HG02798 (cell line): ENCODE measurements around the gene KAT5.
"Not testable (repeated sequence)": the region's sequence is repeated elsewhere in the genome, so short reads cannot be mapped to it uniquely, and the experiment has no call there.

Source experiments
- ATAC-seq: cut with Tn5 transposase; IDR thresholded peaks from one replicate; pipeline ENCODE4 v1.9.1; 2021; ENCODE audit warnings: mild to moderate bottlenecking; ENCODE audit not compliant: unreplicated experiment, poor library complexity

Gene KAT5

GRCh38 chr11:65711785-65712632 is at the start of gene KAT5:
TSS of gene KAT5 (plus strand) at chr11:65712252. CDS start at chr11:65712268, 16 bp downstream.
- peak; percentile 92 for ATAC-seq

GRCh38 chr11:65662799-65663638 is 49.0 kb upstream of the KAT5 start, which contains the start of gene RELA:
TSS of gene RELA (minus strand) at chr11:65662916. CDS start at chr11:65662832, 84 bp downstream.
- ATAC-seq: peak; percentile 91

GRCh38 chr11:65663639-65664200 is 48.3 kb upstream of the KAT5 start:
- ATAC-seq: peak; percentile 20

GRCh38 chr11:65672180-65672860 is 39.7 kb upstream of the KAT5 start:
- ATAC-seq: no peak

- ATAC-seq: no peak
Observed at GRCh38 chr11:65672982-65673381, 39.1 kb upstream of the KAT5 start.

- ATAC-seq: no peak
Observed at GRCh38 chr11:65680192-65680743, 31.8 kb upstream of the KAT5 start.

GRCh38 chr11:65683480-65683879 is 28.6 kb upstream of the KAT5 start:
- not testable (repeated sequence) for ATAC-seq

GRCh38 chr11:65685981-65686380 is 26.1 kb upstream of the KAT5 start:
- no peak for ATAC-seq

- not testable (repeated sequence) for ATAC-seq
Observed at GRCh38 chr11:65691847-65692246, 20.2 kb upstream of the KAT5 start.

- no peak for ATAC-seq
Observed at GRCh38 chr11:65692367-65692766, 19.7 kb upstream of the KAT5 start.

GRCh38 chr11:65695459-65696241 is 16.4 kb upstream of the KAT5 start:
- no peak for ATAC-seq

- ATAC-seq: no peak
Observed at GRCh38 chr11:65696802-65697552, 15.1 kb upstream of the KAT5 start.

- no peak for ATAC-seq
Observed at GRCh38 chr11:65698205-65698604, 13.8 kb upstream of the KAT5 start.

GRCh38 chr11:65699306-65699705 is 12.7 kb upstream of the KAT5 start:
- ATAC-seq: no peak

GRCh38 chr11:65700399-65700798 is 11.7 kb upstream of the KAT5 start:
- no peak for ATAC-seq

GRCh38 chr11:65701686-65702085 is 10.4 kb upstream of the KAT5 start:
- no peak for ATAC-seq

- no peak for ATAC-seq
Observed at GRCh38 chr11:65703846-65704245, 8.2 kb upstream of the KAT5 start.

GRCh38 chr11:65706303-65706763 is 5.7 kb upstream of the KAT5 start:
- ATAC-seq: not testable (repeated sequence)
